Prostate gland (tissue), 2 donors: ENCODE data around the gene PIGM. TPM values are rescaled to one million over a fixed set of nuclear protein-coding genes. Genes with fewer than 3 reads are reported as not detected.

ENCODE experiments used
- DNase-seq: peaks from one replicate; pipeline ENCODE4 v3.0.0-alpha.2; 2019; ENCODE audit warnings: low spot score
- H3K27ac ChIP-seq, 2 donors: fragments of 200-600 bp; sonication (generic); 2 replicates each; pipeline ENCODE4 v1.5.1; 2017 to 2019
- H3K27me3 ChIP-seq: fragments of 200-600 bp; sonication (generic); replicated peaks from 2 replicates; pipeline ENCODE4 v1.5.1; 2019; ENCODE audit not compliant: insufficient read depth
- H3K36me3 ChIP-seq, 2 donors: fragments of 200-600 bp; sonication (generic); 1 replicate in 1 of 2; 2 replicates in 1 of 2; pipeline versions ENCODE4 v1.5.1 to v1.8.1; 2017 to 2019
- H3K4me1 ChIP-seq: fragments of 200-600 bp; sonication (generic); replicated peaks from 2 replicates; pipeline ENCODE4 v1.5.1; 2019
- H3K4me3 ChIP-seq, 2 donors: fragments of 200-600 bp; sonication (generic); 2 replicates each; pipeline ENCODE4 v1.5.1; 2017 to 2019
- H3K9me3 ChIP-seq: fragments of 200-600 bp; sonication (generic); 2 replicates; pipeline ENCODE4 v1.5.1; 2017
- POLR2A ChIP-seq: fragments of 450-650 bp; IDR thresholded peaks from one replicate; pipeline ENCODE4 v1.6.1; 2016; ENCODE audit warnings: antibody characterized with exemption, mild to moderate bottlenecking
- POLR2AphosphoS5 ChIP-seq: sonication (generic); formaldehyde crosslinking; IDR thresholded peaks from one replicate; pipeline ENCODE4 v1.6.1; 2017; ENCODE audit warnings: antibody characterized with exemption
- WGBS: methylation state at CpG from one replicate; pipeline ENCODE4 v1.1.5; 2018; 5-methylcytosine and 5-hydroxymethylcytosine counted together
- intact Hi-C: fragments of 100-400 bp; cut with DNase I; formaldehyde crosslinking; loops from one replicate; pipeline ENCODE4 v1.14.2; 2022
- total RNA-seq, 2 donors: library from RNA; depleted of rRNA; stranded (reverse); fragments of >200 nt; gene quantifications; one replicate each; pipeline ENCODE4 v1.1.0, GENCODE V29; 2016
- TF ChIP-seq, protein P1 (sequence below), 4 experiments: fragments of 200-600 bp in 2 of 4; fragments of 450-650 bp in 2 of 4; sonication (generic) in 2 of 4; IDR thresholded peaks; 1 replicate in 3 of 4; 2 replicates in 1 of 4; pipeline ENCODE4 v1.5.1; 2016 to 2019; ENCODE audit warnings: antibody characterized with exemption in 4 of 4, mild to moderate bottlenecking in 2 of 4, moderate library complexity in 2 of 4

Gene PIGM
- total RNA-seq, 2 donors from 2014 or later = 5.9 to 8.4 TPM

DNA sequence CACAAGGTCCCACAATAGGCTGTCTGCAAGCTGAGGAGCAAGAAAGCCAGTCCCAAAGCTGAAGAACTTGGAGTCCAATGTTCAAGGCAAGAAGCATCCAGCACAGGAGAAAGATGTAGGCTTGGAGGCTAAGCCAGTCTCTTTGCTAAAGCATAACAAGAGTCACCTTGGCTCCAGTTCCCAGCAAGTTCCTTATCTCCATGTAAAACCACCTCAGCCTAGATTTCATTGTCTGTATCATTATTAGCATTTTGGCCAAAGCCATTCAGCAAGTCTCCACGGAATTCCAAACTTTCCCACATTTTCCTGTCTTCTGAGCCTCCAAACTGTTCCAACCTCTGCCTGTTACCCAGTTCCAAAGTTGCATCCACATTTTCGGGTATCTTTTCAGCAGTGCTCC lies 36.9 kb downstream of the PIGM start:
- intact Hi-C loops = no loop called here
- Histone ChIP-seq H3K4me1 (no peaks in the 10 kb centered on the region), H3K27me3 (no peaks in the 10 kb centered on the region), H3K9me3 (no peaks in the 10 kb centered on the region), H3K4me3 (no peak overlapping the region), H3K36me3 (no peaks in the 10 kb centered on the region), H3K27ac (no peak overlapping the region)
- no peak for DNase-seq
- TF ChIP-seq POLR2AphosphoS5 = no peak
- TF ChIP-seq, protein P1, sequence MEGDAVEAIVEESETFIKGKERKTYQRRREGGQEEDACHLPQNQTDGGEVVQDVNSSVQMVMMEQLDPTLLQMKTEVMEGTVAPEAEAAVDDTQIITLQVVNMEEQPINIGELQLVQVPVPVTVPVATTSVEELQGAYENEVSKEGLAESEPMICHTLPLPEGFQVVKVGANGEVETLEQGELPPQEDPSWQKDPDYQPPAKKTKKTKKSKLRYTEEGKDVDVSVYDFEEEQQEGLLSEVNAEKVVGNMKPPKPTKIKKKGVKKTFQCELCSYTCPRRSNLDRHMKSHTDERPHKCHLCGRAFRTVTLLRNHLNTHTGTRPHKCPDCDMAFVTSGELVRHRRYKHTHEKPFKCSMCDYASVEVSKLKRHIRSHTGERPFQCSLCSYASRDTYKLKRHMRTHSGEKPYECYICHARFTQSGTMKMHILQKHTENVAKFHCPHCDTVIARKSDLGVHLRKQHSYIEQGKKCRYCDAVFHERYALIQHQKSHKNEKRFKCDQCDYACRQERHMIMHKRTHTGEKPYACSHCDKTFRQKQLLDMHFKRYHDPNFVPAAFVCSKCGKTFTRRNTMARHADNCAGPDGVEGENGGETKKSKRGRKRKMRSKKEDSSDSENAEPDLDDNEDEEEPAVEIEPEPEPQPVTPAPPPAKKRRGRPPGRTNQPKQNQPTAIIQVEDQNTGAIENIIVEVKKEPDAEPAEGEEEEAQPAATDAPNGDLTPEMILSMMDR (IDR thresholded peaks at IDR 0.05) = no peak
- TF ChIP-seq POLR2A = no peak
- 87% methylated on average over 2 of the region's 2 CpGs for WGBS

DNA sequence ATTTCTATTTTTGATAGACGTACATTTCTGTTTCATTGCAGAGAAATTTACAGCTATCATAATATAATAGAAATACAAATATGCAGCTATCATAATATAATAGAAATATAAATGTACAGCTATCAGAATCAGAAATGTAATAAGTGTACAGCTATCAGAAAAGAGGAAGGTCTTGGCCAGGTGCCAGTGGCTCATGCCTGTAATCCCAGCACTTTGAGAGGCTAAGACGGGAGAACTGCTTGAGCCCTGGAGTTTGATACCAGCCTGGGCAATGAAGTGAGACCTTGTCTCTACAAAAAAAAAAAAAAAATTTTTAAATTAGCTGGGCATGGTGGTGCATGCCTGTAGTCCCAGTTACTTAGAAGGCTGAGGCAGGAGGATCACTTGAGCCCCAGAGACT lies 37.9 kb downstream of the PIGM start:
- Histone ChIP-seq H3K9me3 (no peaks in the 10 kb centered on the region), H3K4me1 (no peaks in the 10 kb centered on the region), H3K27me3 (no peaks in the 10 kb centered on the region), H3K36me3 (no peaks in the 10 kb centered on the region), H3K27ac (no peak overlapping the region), H3K4me3 (no peak overlapping the region)
- intact Hi-C loops = no loop called here
- TF ChIP-seq POLR2A (no peak), POLR2AphosphoS5 (no peak)
- TF ChIP-seq, protein P1 (IDR thresholded peaks at IDR 0.05) = no peak
- DNase-seq = no peak
- WGBS = 76% methylated on average over 2 of the region's 2 CpGs

DNA sequence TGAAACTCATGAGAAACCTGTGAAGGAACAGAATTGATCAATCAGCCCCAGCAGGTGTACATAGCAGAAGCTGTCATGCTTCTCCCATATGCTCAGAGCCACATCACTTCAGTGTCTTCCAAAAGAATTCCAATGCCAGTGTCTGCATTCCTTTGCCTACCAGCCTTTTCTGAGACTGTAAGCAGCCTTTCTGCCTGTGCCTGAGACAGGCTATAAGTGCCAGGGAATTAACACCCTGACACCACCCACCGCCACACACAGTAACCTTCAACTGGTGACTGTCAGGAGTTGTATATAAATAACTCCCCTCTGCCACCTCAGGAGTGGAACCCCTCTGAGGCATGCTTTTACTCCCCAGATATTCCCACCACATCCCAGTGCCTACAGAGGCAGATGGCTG lies 39.6 kb downstream of the PIGM start:
- intact Hi-C loops = no loop called here
- WGBS = 50% methylated on average over 1 of the region's 1 CpG
- DNase-seq = no peak

DNA sequence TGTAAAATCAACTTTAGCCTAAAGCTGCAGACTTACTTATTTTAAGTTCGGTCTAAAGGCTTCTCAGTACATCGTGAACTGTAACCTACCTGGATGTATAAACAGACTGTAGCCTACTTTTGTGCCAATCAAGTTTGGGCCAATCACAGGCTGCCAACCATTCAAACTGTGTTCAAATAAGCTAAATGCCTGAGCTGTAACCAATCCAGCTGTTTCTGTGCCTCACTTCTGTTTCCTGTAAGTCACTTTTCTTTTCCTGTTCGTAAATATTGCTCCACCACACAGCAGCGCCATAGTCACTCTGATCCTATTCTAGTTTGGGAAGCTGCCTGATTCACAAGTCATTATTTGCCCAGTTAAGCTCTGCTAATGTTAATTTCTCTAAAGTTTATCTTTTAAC lies 40.3 kb downstream of the PIGM start:
- DNase-seq = no peak
- Histone ChIP-seq H3K27ac (no peak overlapping the region), H3K36me3 (no peaks in the 10 kb centered on the region), H3K4me1 (no peaks in the 10 kb centered on the region), H3K9me3 (no peaks in the 10 kb centered on the region), H3K27me3 (no peaks in the 10 kb centered on the region), H3K4me3 (no peak overlapping the region)
- 59% methylated on average over 4 of the region's 4 CpGs for WGBS
- intact Hi-C loops = no loop called here
- TF ChIP-seq POLR2AphosphoS5 (no peak), POLR2A (no peak)
- TF ChIP-seq, protein P1 (IDR thresholded peaks at IDR 0.05) = no peak

More for the DNA sequence above, 39.6 kb downstream of the PIGM start:
- Histone ChIP-seq H3K27me3 (no peaks in the 10 kb centered on the region), H3K4me3 (no peak overlapping the region), H3K4me1 (no peaks in the 10 kb centered on the region), H3K9me3 (no peaks in the 10 kb centered on the region), H3K27ac (no peak overlapping the region), H3K36me3 (no peaks in the 10 kb centered on the region)
- no peak for TF ChIP-seq POLR2AphosphoS5
- TF ChIP-seq POLR2A = no peak
- TF ChIP-seq, protein P1 (IDR thresholded peaks at IDR 0.05) = no peak

DNA sequence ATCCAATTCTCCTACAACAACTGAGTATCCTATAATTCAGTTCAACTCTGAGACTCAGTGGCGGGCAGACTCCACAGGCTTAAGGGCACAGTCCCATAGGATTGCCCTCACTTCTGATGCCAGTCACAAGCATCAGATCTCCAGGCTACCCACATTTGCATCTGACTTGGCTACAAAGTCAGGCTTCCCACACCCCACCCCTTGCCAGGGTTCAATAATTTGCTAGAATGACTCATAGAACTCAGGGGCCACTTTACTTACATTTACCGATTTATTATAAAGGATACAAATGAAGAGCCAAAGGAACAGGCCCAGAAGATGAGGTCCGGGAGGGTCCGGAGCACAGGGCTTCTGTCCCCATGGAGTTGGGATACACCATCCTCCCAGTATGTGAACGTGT lies 41.8 kb downstream of the PIGM start:
- no peaks in the 10 kb centered on the region for H3K9me3 ChIP-seq
- DNase-seq = no peak
- H3K4me3 ChIP-seq = no peak overlapping the region
- no peaks in the 10 kb centered on the region for H3K4me1 ChIP-seq
- no peaks in the 10 kb centered on the region for H3K27me3 ChIP-seq
- WGBS = 74% methylated on average over 5 of the region's 5 CpGs
- intact Hi-C loops = no loop called here
- H3K27ac ChIP-seq = no peak overlapping the region
- TF ChIP-seq POLR2A = no peak
- H3K36me3 ChIP-seq = no peaks in the 10 kb centered on the region
